DOHH2 (cell line): ENCODE results near the gene KRR1.

Experiments
- CTCF ChIP-seq: fragments of 200-600 bp; sonication (generic); IDR thresholded peaks from one replicate; pipeline ENCODE4 v1.5.1; 2014; ENCODE audit warnings: antibody characterized with exemption, mild to moderate bottlenecking, low read depth, low read length; ENCODE audit not compliant: poor library complexity, severe bottlenecking
- EZH2phosphoT487 ChIP-seq: fragments of 200-600 bp; sonication (generic); IDR thresholded peaks from 2 replicates; pipeline ENCODE4 v1.6.1; 2017; ENCODE audit warnings: borderline replicate concordance, mild to moderate bottlenecking, antibody characterized with exemption, low read length, moderate library complexity, mixed read lengths

DNA sequence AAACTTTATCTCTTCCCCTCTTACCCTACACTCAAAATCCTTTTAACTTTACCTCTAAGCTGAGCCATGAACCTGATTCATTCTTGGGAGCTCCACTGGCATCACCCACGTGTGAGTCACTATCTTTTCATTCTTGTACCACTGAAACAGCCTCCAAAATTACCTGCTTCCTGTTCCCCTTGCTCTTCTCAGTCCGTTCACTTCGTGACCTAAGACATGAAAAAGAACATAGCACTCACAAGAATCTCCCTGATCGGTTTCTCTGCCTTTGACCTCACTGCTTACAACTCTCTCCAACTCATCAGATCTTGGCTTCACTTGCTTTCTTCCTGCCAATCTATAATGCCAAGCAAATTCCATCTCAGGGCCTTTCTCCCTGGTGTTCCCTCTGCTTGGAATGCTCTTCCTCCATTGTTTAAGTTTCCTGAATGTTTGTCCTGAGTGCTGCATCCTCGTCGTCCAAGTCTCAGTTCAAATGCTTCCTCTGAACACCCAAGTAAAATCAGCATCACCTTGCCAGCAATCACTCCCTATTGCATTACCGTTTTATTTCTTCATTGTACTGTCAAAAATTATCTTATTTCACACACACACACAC is 21.7 kb downstream of the KRR1 start:
- TF ChIP-seq CTCF (no peak), EZH2phosphoT487 (no peak)
